AG20443 (cell line): ENCODE results near the gene KLHDC8B.

Experiments
- DNase-seq: peaks from one replicate; pipeline ENCODE4 v3.0.0; 2012; ENCODE audit warnings: low spot score, mixed read lengths

The KLHDC8B gene

GRCh38 chr3:49158792-49159191 is 12.6 kb upstream of the KLHDC8B start:
- DNase-seq = no peak

GRCh38 chr3:49161197-49161596 is 10.2 kb upstream of the KLHDC8B start:
- no peak for DNase-seq

- DNase-seq = no peak
These were observed 9.4 kb upstream of the KLHDC8B start for GRCh38 chr3:49161808-49162530.

- no peak for DNase-seq
These were observed 8.5 kb upstream of the KLHDC8B start for GRCh38 chr3:49162751-49163419.

GRCh38 chr3:49163609-49164008 is 7.8 kb upstream of the KLHDC8B start:
- DNase-seq = no peak

- DNase-seq = no peak
These were observed 6.2 kb upstream of the KLHDC8B start for GRCh38 chr3:49164983-49165720.

- peak; percentile 95 for DNase-seq
These were observed 5.3 kb upstream of the KLHDC8B start, which contains the start of gene CCDC71 for GRCh38 chr3:49165771-49166751. Gene CCDC71, minus strand, starts transcription at chr3:49166331. Its CDS starts 2,123 bp downstream, at chr3:49164208.

- DNase-seq = no peak
These were observed 4.4 kb upstream of the KLHDC8B start for GRCh38 chr3:49166752-49167556.

- DNase-seq = no peak
These were observed 667 bp upstream of the KLHDC8B start for GRCh38 chr3:49170744-49171118.

GRCh38 chr3:49171775-49172500 is 540 bp downstream of the KLHDC8B start:
- peak; percentile 34 for DNase-seq

- DNase-seq = no peak
These were observed 1.2 kb downstream of the KLHDC8B start for GRCh38 chr3:49172551-49173041.

GRCh38 chr3:49173116-49173791 is 1.9 kb downstream of the KLHDC8B start:
- no peak for DNase-seq

GRCh38 chr3:49173792-49174170 is 2.4 kb downstream of the KLHDC8B start:
- no peak for DNase-seq

- no peak for DNase-seq
These were observed 3.1 kb downstream of the KLHDC8B start for GRCh38 chr3:49174397-49174985.

GRCh38 chr3:49175530-49175929 is 4.1 kb downstream of the KLHDC8B start:
- no peak for DNase-seq

- DNase-seq = no peak
These were observed 5.7 kb downstream of the KLHDC8B start for GRCh38 chr3:49177073-49177472.

GRCh38 chr3:49180116-49180515 is 8.7 kb downstream of the KLHDC8B start:
- DNase-seq = no peak

- no peak for DNase-seq
These were observed 10.0 kb downstream of the KLHDC8B start for GRCh38 chr3:49181351-49181750.

GRCh38 chr3:49182682-49183081 is 11.3 kb downstream of the KLHDC8B start:
- no peak for DNase-seq
